GM18951 (cell line): Measurements from ENCODE around the gene FLVCR2.
"Not testable (repeated sequence)": the region's sequence is repeated elsewhere in the genome, so short reads cannot be mapped to it uniquely, and the experiment has no call there.

Experiments
- POLR2A ChIP-seq: IDR thresholded peaks from 4 replicates; pipeline ENCODE4 v1.6.1; 2011; ENCODE audit warnings: mild to moderate bottlenecking; ENCODE audit not compliant: insufficient read length, insufficient read depth; ENCODE audit errors: extremely low read depth
- in situ Hi-C: fragments of 300-500 bp; cut with MboI; formaldehyde crosslinking; loops from one replicate; pipeline ENCODE4 v1.12.0; 2022; ENCODE audit warnings: low sequenced_read_pairs, mixed read lengths, inconsistent platforms; ENCODE audit not compliant: unreplicated experiment

The FLVCR2 gene

GRCh38 chr14:75587388-75587787, 9.0 kb downstream of the FLVCR2 start:
- TF ChIP-seq POLR2A, result no peak
- in situ Hi-C loops, result loop anchor here (10.0 kb wide), 1 partner anchor 47 kb away; no protein-coding TSS in a partner anchor

- no peak for TF ChIP-seq POLR2A
- in situ Hi-C loops, result loop anchor here (10.0 kb wide), 1 partner anchor 45 kb away; no protein-coding TSS in a partner anchor
These were observed 11.5 kb downstream of the FLVCR2 start for GRCh38 chr14:75589931-75590330.

- in situ Hi-C loops, result no loop called here
- no peak for TF ChIP-seq POLR2A
These were observed 13.0 kb downstream of the FLVCR2 start for GRCh38 chr14:75591331-75591946.

- in situ Hi-C loops, result no loop called here
- no peak for TF ChIP-seq POLR2A
These were observed 13.7 kb downstream of the FLVCR2 start for GRCh38 chr14:75591987-75592575.

GRCh38 chr14:75595226-75595625, 16.8 kb downstream of the FLVCR2 start:
- TF ChIP-seq POLR2A, result no peak
- in situ Hi-C loops, result no loop called here

GRCh38 chr14:75597149-75597548, 18.7 kb downstream of the FLVCR2 start:
- in situ Hi-C loops, result no loop called here
- TF ChIP-seq POLR2A, result no peak

GRCh38 chr14:75600100-75600499, 21.7 kb downstream of the FLVCR2 start:
- in situ Hi-C loops, result not testable (repeated sequence)

- in situ Hi-C loops, result not testable (repeated sequence)
These were observed 22.6 kb downstream of the FLVCR2 start for GRCh38 chr14:75601061-75601460.

GRCh38 chr14:75602503-75602902, 24.1 kb downstream of the FLVCR2 start:
- no peak for TF ChIP-seq POLR2A
- in situ Hi-C loops, result no loop called here

GRCh38 chr14:75604979-75605851, 26.8 kb downstream of the FLVCR2 start:
- TF ChIP-seq POLR2A, result no peak
- in situ Hi-C loops, result no loop called here

GRCh38 chr14:75605916-75606315, 27.5 kb downstream of the FLVCR2 start:
- TF ChIP-seq POLR2A, result no peak
- in situ Hi-C loops, result no loop called here

GRCh38 chr14:75607044-75607443, 28.6 kb downstream of the FLVCR2 start:
- in situ Hi-C loops, result no loop called here
- no peak for TF ChIP-seq POLR2A

GRCh38 chr14:75607842-75608640, 29.6 kb downstream of the FLVCR2 start:
- no peak for TF ChIP-seq POLR2A
- in situ Hi-C loops, result no loop called here
